ENCODE measurements around the gene PER1. TPM values are rescaled to one million over a fixed set of nuclear protein-coding genes. Genes with fewer than 3 reads are reported as not detected.

Gene PER1
- total RNA-seq, 1 donor from 2014 or later, result 75.9 TPM

GRCh38 chr17:8185582-8186445 is 33.6 kb upstream of the PER1 start:
- Mint-ChIP-seq H3K4me1 (ENCODE audit: low read depth) (peaks cover 8% of the 10 kb centered on the region), H3K4me3 (ENCODE audit: unreplicated experiment) (no peak overlapping the region), H3K36me3 (ENCODE audit: low read depth) (no peaks in the 10 kb centered on the region), H3K27me3 (ENCODE audit: low read depth) (no peaks in the 10 kb centered on the region), H3K9me3 (ENCODE audit: low read depth) (no peaks in the 10 kb centered on the region), H3K27ac (ENCODE audit: unreplicated experiment) (no peak overlapping the region)
- no peak for TF ChIP-seq CTCF (IDR thresholded peaks at IDR 0.05)
- DNase-seq (ENCODE audit: low spot score), result no peak

- Mint-ChIP-seq H3K36me3 (ENCODE audit: low read depth) (no peaks in the 10 kb centered on the region), H3K4me3 (ENCODE audit: unreplicated experiment) (peak overlapping the region; percentile 91), H3K27me3 (ENCODE audit: low read depth) (no peaks in the 10 kb centered on the region), H3K9me3 (ENCODE audit: low read depth) (no peaks in the 10 kb centered on the region), H3K4me1 (ENCODE audit: low read depth) (peaks cover 41% of the 10 kb centered on the region), H3K27ac (ENCODE audit: unreplicated experiment) (peak overlapping the region; percentile 96)
- no peak for TF ChIP-seq CTCF (IDR thresholded peaks at IDR 0.05)
- DNase-seq (ENCODE audit: low spot score), result no peak
Measured at GRCh38 chr17:8176998-8177731, 25.0 kb upstream of the PER1 start.

GRCh38 chr17:8176197-8176940 is 24.2 kb upstream of the PER1 start, which contains the start of gene TMEM107:
TMEM107 (minus strand) TSS chr17:8176380; CDS start chr17:8176286, 94 bp downstream.
- TF ChIP-seq CTCF (IDR thresholded peaks at IDR 0.05), result peak; percentile 35
- peak within 1 kb of the TSS; percentile 91 for H3K4me3 Mint-ChIP-seq (ENCODE audit: unreplicated experiment)
- no peak for DNase-seq (ENCODE audit: low spot score)
- H3K4me1 Mint-ChIP-seq (ENCODE audit: low read depth), result peaks cover 41% of the 10 kb centered on the region
- no peaks in the 10 kb centered on the region for H3K36me3 Mint-ChIP-seq (ENCODE audit: low read depth)
- H3K27ac Mint-ChIP-seq (ENCODE audit: unreplicated experiment), result peak within 1 kb of the TSS; percentile 96
- no peaks in the 10 kb centered on the region for H3K27me3 Mint-ChIP-seq (ENCODE audit: low read depth)
- H3K9me3 Mint-ChIP-seq (ENCODE audit: low read depth), result no peaks in the 10 kb centered on the region

GRCh38 chr17:8175795-8176196 is 23.6 kb upstream of the PER1 start:
- peaks cover 41% of the 10 kb centered on the region for H3K4me1 Mint-ChIP-seq (ENCODE audit: low read depth)
- H3K27ac Mint-ChIP-seq (ENCODE audit: unreplicated experiment), result peak overlapping the region; percentile 96
- H3K27me3 Mint-ChIP-seq (ENCODE audit: low read depth), result no peaks in the 10 kb centered on the region
- no peaks in the 10 kb centered on the region for H3K9me3 Mint-ChIP-seq (ENCODE audit: low read depth)
- peak overlapping the region; percentile 91 for H3K4me3 Mint-ChIP-seq (ENCODE audit: unreplicated experiment)
- TF ChIP-seq CTCF (IDR thresholded peaks at IDR 0.05), result no peak
- no peak for DNase-seq (ENCODE audit: low spot score)
- no peaks in the 10 kb centered on the region for H3K36me3 Mint-ChIP-seq (ENCODE audit: low read depth)

- no peak for TF ChIP-seq CTCF (IDR thresholded peaks at IDR 0.05)
- peak overlapping the region; percentile 76 for H3K4me3 Mint-ChIP-seq (ENCODE audit: unreplicated experiment)
- no peak for DNase-seq (ENCODE audit: low spot score)
- peak overlapping the region; percentile 99 for H3K27ac Mint-ChIP-seq (ENCODE audit: unreplicated experiment)
- no peaks in the 10 kb centered on the region for H3K9me3 Mint-ChIP-seq (ENCODE audit: low read depth)
- no peaks in the 10 kb centered on the region for H3K36me3 Mint-ChIP-seq (ENCODE audit: low read depth)
- peaks cover 41% of the 10 kb centered on the region for H3K4me1 Mint-ChIP-seq (ENCODE audit: low read depth)
- no peaks in the 10 kb centered on the region for H3K27me3 Mint-ChIP-seq (ENCODE audit: low read depth)
Measured at GRCh38 chr17:8173871-8174322, 21.7 kb upstream of the PER1 start.
